K562 (cell line): Measurements from ENCODE around the gene ATMIN. TPM values are rescaled to one million over a fixed set of nuclear protein-coding genes. Genes with fewer than 3 reads are reported as not detected.

Experiments used
- ATAC-seq: fragments of 200-7000 bp; cut with Tn5 transposase; 3 replicates; pipeline ENCODE4 v1.9.1; 2020; ENCODE audit warnings: moderate library complexity
- Bru-seq: library from RNA; stranded (reverse); fragments of 400-500 nt; gene quantifications from one replicate; lab custom pipeline; 2021; lab: Mats Ljungman, UMichigan
- BruChase-seq, 2 experiments: library from RNA; stranded (reverse); fragments of 400-500 nt; gene quantifications; one replicate each; lab custom pipeline; 2021; lab: Mats Ljungman, UMichigan
- BruUV-seq: library from RNA; stranded (reverse); fragments of 400-500 nt; replicated peaks from 2 replicates; lab custom pipeline; 2021; lab: Mats Ljungman, UMichigan
- CTCF ChIA-PET: fragments of 300-600 bp; formaldehyde crosslinking; extraction: SDS; loops from one replicate; lab custom pipeline; 2021; ENCODE audit warnings: low intra/inter-chr PET ratio; lab: Yijun Ruan, JAX
- POLR2A ChIA-PET: fragments of 300-600, 350-650 bp; sonication (Branson Sonifier 250); formaldehyde crosslinking; extraction: SDS; loops from one replicate; lab custom pipeline; 2021; ENCODE audit warnings: antibody characterized with exemption, inconsistent platforms; lab: Yijun Ruan, JAX
- DNase-seq, 4 experiments: peaks; one replicate each; pipeline versions ENCODE4 v3.0.0 to v3.0.0-alpha.2; 2011 to 2018; ENCODE audit warnings: low spot score in 3 of 4, mixed read lengths in 3 of 4; ENCODE audit errors: extremely low read depth in 1 of 4
- FAIRE-seq: peaks from 2 replicates; lab custom pipeline; 2011; peaks lifted over from hg19 to GRCh38; lab: Jason Lieb, UNC
- H2AFZ ChIP-seq: 2 replicates; pipeline ENCODE4 v1.6.0; 2011; ENCODE audit warnings: low read depth, low read length, control low read depth, inconsistent platforms
- H3K27ac ChIP-seq: fragments of 200-600 bp; 3 replicates; pipeline ENCODE4 v1.8.0; 2011; ENCODE audit warnings: low read depth, mild to moderate bottlenecking, control low read depth, inconsistent platforms, low read length, moderate library complexity, mixed read lengths; ENCODE audit errors: extremely low read depth
- H3K27me3 ChIP-seq, 2 experiments: fragments of 300-600 bp in 1 of 2; 2 replicates in 1 of 2; 3 replicates in 1 of 2; pipeline versions ENCODE4 v1.6.0 to v1.8.0; 2011; ENCODE audit warnings: inconsistent platforms in 2 of 2, low read length in 2 of 2, mild to moderate bottlenecking in 1 of 2, mixed read lengths in 1 of 2, moderate library complexity in 1 of 2; ENCODE audit not compliant: control insufficient read depth in 2 of 2, insufficient read depth in 2 of 2
- H3K36me3 ChIP-seq: fragments of 300-600 bp; 3 replicates; pipeline ENCODE4 v1.8.0; 2011; ENCODE audit warnings: mild to moderate bottlenecking, low read length, inconsistent platforms; ENCODE audit not compliant: control insufficient read depth, insufficient read depth
- H3K4me1 ChIP-seq, 2 experiments: fragments of 200-600 bp in 1 of 2; replicated peaks in 1 of 2; 2 replicates in 1 of 2; 3 replicates in 1 of 2; pipeline versions ENCODE4 v1.5.1 to v1.8.0; 2011; ENCODE audit warnings: inconsistent platforms in 2 of 2, low read length in 2 of 2, mild to moderate bottlenecking in 1 of 2, mixed read lengths in 1 of 2, moderate library complexity in 1 of 2; ENCODE audit not compliant: control insufficient read depth in 2 of 2, insufficient read depth in 2 of 2
- H3K4me2 ChIP-seq: 2 replicates; pipeline ENCODE4 v1.6.1; 2011; ENCODE audit warnings: low read length, control low read depth, inconsistent platforms, mixed read lengths; ENCODE audit not compliant: insufficient read depth
- H3K4me3 ChIP-seq: fragments of 200-600 bp; sonication (generic), shearing (Covaris generic); 2 replicates; pipeline ENCODE4 v1.5.1; 2016; ENCODE audit warnings: control low read depth, inconsistent platforms
- H3K79me2 ChIP-seq: fragments of 200-600 bp; 3 replicates; pipeline ENCODE4 v1.8.0; 2011; ENCODE audit warnings: low read length, inconsistent platforms; ENCODE audit not compliant: control insufficient read depth, insufficient read depth
- H3K9ac ChIP-seq, 2 experiments: 2 replicates each; pipeline versions ENCODE4 v1.6.0 to v1.6.1; 2011; ENCODE audit warnings: low read depth in 2 of 2, low read length in 2 of 2, control low read depth in 1 of 2, inconsistent platforms in 1 of 2, mild to moderate bottlenecking in 1 of 2, mixed read lengths in 1 of 2; ENCODE audit not compliant: insufficient read depth in 1 of 2
- H3K9me1 ChIP-seq: one replicate; pipeline ENCODE4 v1.6.0; 2011; ENCODE audit warnings: inconsistent platforms, mild to moderate bottlenecking, low read length, moderate library complexity; ENCODE audit not compliant: control insufficient read depth, insufficient read depth
- H3K9me3 ChIP-seq: replicated peaks from 2 replicates; pipeline ENCODE4 v1.5.1; 2011; ENCODE audit warnings: low read depth, low read length, inconsistent platforms; ENCODE audit not compliant: control insufficient read depth, insufficient read depth
- H4K20me1 ChIP-seq: replicated peaks from 2 replicates; pipeline ENCODE4 v1.6.1; 2011; ENCODE audit warnings: low read length, inconsistent platforms, mixed read lengths; ENCODE audit not compliant: control insufficient read depth, insufficient read depth
- ARID2 ChIP-seq: fragments of 450-650 bp; IDR thresholded peaks from 2 replicates; pipeline ENCODE4 v1.6.1; 2017; ENCODE audit warnings: antibody characterized with exemption, mild to moderate bottlenecking
- ATF1 ChIP-seq, 2 experiments: fragments of 450-650 bp in 1 of 2; IDR thresholded peaks; 2 replicates each; pipeline ENCODE4 v1.6.1; 2016; ENCODE audit warnings: missing compliant biosample characterization in 1 of 2, missing genetic modification characterization in 1 of 2
- BRCA1 ChIP-seq, 2 experiments: fragments of 450-650 bp in 1 of 2; sonication (generic) in 1 of 2; formaldehyde crosslinking in 1 of 2; IDR thresholded peaks; 2 replicates each; pipeline versions ENCODE4 v1.5.0 to v1.6.1; 2017 to 2020; ENCODE audit warnings: mild to moderate bottlenecking in 1 of 2, missing genetic modification reagents in 1 of 2
- CTBP1 ChIP-seq: fragments of 450-650 bp; IDR thresholded peaks from 2 replicates; pipeline ENCODE4 v1.6.1; 2016; ENCODE audit warnings: borderline replicate concordance
- E2F3 ChIP-seq: fragments of 250-450 bp; sonication (Bioruptor Pico); IDR thresholded peaks from 2 replicates; pipeline ENCODE4 v1.4.0; 2020; ENCODE audit warnings: mild to moderate bottlenecking
- E2F6 ChIP-seq, 2 experiments: IDR thresholded peaks; 2 replicates each; pipeline ENCODE4 v1.6.1; 2011; ENCODE audit warnings: borderline replicate concordance in 1 of 2, control low read depth in 1 of 2, low read depth in 1 of 2, low read length in 1 of 2, mild to moderate bottlenecking in 1 of 2, mixed read lengths in 1 of 2, moderate library complexity in 1 of 2; ENCODE audit not compliant: insufficient read depth in 1 of 2, insufficient read length in 1 of 2, poor library complexity in 1 of 2, severe bottlenecking in 1 of 2; ENCODE audit errors: extremely low read depth in 1 of 2
- EWSR1 ChIP-seq: fragments of 450-650 bp; IDR thresholded peaks from 2 replicates; pipeline ENCODE4 v1.6.1; 2018; ENCODE audit warnings: borderline replicate concordance, mild to moderate bottlenecking, low read depth, moderate library complexity; ENCODE audit not compliant: partially characterized antibody
- IRF1 ChIP-seq: sonication (generic); formaldehyde crosslinking; IDR thresholded peaks from 2 replicates; pipeline ENCODE4 v1.8.0; 2022; ENCODE audit warnings: missing genetic modification reagents, mild to moderate bottlenecking, borderline replicate concordance
- JUN ChIP-seq, 2 experiments: sonication (generic) in 1 of 2; formaldehyde crosslinking in 1 of 2; IDR thresholded peaks; 2 replicates each; pipeline versions ENCODE4 v1.6.1 to v1.8.0; 2012 to 2022; ENCODE audit warnings: borderline replicate concordance in 2 of 2, mild to moderate bottlenecking in 2 of 2, improper control_type of control experiment in 1 of 2, low read depth in 1 of 2, low read length in 1 of 2, missing genetic modification reagents in 1 of 2
- NFXL1 ChIP-seq: fragments of 450-650 bp; formaldehyde crosslinking; IDR thresholded peaks from 2 replicates; pipeline ENCODE4 v1.4.0; 2021; ENCODE audit warnings: mild to moderate bottlenecking
- PHF20 ChIP-seq: fragments of 450-650 bp; IDR thresholded peaks from 2 replicates; pipeline ENCODE4 v1.6.1; 2018; ENCODE audit not compliant: partially characterized antibody
- ZNF134 ChIP-seq: fragments of 250-450 bp; sonication (Bioruptor Pico); conservative IDR thresholded peaks from 2 replicates; pipeline ENCODE4 v1.4.0; 2020
- ZNF75A ChIP-seq: fragments of 450-650 bp; formaldehyde crosslinking; IDR thresholded peaks from 2 replicates; pipeline ENCODE4 v1.4.0; 2020; ENCODE audit warnings: mild to moderate bottlenecking
- WGBS: fragments of 100-300 bp; shearing (Covaris generic); methylation state at CpG from one replicate; pipeline ENCODE4 v1.1.6; 2016; ENCODE audit warnings: low coverage, mixed read lengths; ENCODE audit not compliant: insufficient coverage; ENCODE audit errors: missing lambda C conversion rate; 5-methylcytosine and 5-hydroxymethylcytosine counted together
- in situ Hi-C: fragments of 300-500 bp; cut with MboI; formaldehyde crosslinking; loops from 4 replicates; pipeline ENCODE4 v1.15.0; 2018; ENCODE audit warnings: inconsistent platforms, mixed read lengths
- intact Hi-C: fragments of 100-400 bp; cut with micrococcal nuclease; formaldehyde crosslinking; loops from 2 replicates; pipeline ENCODE4 v1.14.2; 2022
- long read RNA-seq, 3 experiments: library from polyadenylated mRNA in 2 of 3; library from RNA in 1 of 3; unstranded in 2 of 3; stranded (forward) in 1 of 3; transcript quantifications; one replicate each; pipeline ENCODE4 v2.0.0, GENCODE V29; 2019 to 2022
- polyA minus RNA-seq, 3 experiments: library from RNA; depleted of rRNA, polyadenylated mRNA; stranded (reverse); fragments of >200 nt; gene quantifications; 2 replicates each; pipeline ENCODE4 v1.2.3, GENCODE V29; 2011
- polyA plus RNA-seq, 8 experiments: library from polyadenylated mRNA; depleted of rRNA in 4 of 8; stranded (reverse) in 5 of 8; unstranded in 3 of 8; fragments of >200 nt; fragmentation: Nextera tagmentation in 2 of 8; fragmentation: Illumina TruSeq in 1 of 8; extraction: Ambion mirVana in 2 of 8; extraction: Trizol in 1 of 8; gene quantifications; 2 replicates each; pipeline versions ENCODE4 v1.2.1 to v1.2.3, GENCODE V29; 2011 to 2014; ENCODE audit warnings: inconsistent platforms in 1 of 8, missing spikeins in 1 of 8
- total RNA-seq, 7 experiments: library from RNA; depleted of rRNA in 6 of 7; stranded (reverse); fragments of >200 nt in 6 of 7; fragmentation: Illumina TruSeq in 2 of 7; extraction: Trizol in 2 of 7; gene quantifications; 2 replicates each; pipeline versions ENCODE4 v1.2.1 to v1.2.3, GENCODE V29; 2011 to 2021; ENCODE audit warnings: low replicate concordance in 1 of 7

The ATMIN gene
- 22.3 and 56.7 TPM in 2 replicates for total RNA-seq (2011; cell fraction: chromatin; rRNA removed; ENCODE audit: low replicate concordance)
- 18.6 and 19.5 TPM in 2 replicates for total RNA-seq (2011; cell fraction: nucleolus; rRNA removed)
- total RNA-seq (2011; cell fraction: nucleoplasm; rRNA removed) = 27.1 and 32.0 TPM in 2 replicates
- total RNA-seq (2014; rRNA removed) (16.5 and 20.5 TPM in 2 replicates), total RNA-seq (2014; rRNA removed; fragmentation: Illumina TruSeq; extraction: Trizol) (35.3 and 38.8 TPM in 2 replicates), total RNA-seq (2015; rRNA removed; fragmentation: Illumina TruSeq; extraction: Trizol) (39.4 and 40.9 TPM in 2 replicates), total RNA-seq (2021) (22.5 and 23.4 TPM in 2 replicates), polyA plus RNA-seq (2011; rRNA removed) (21.3 and 29.2 TPM in 2 replicates), polyA plus RNA-seq (2014; fragmentation: Illumina TruSeq; extraction: Trizol) (28.1 and 31.3 TPM in 2 replicates), polyA plus RNA-seq (2014; fragmentation: Nextera tagmentation; extraction: Ambion mirVana) (1 to 10 TPM; 6.7 to 7.8 TPM), polyA plus RNA-seq (2014; rRNA removed) (15.3 and 19.3 TPM in 2 replicates), polyA minus RNA-seq (2011; rRNA and poly(A)+ RNA removed) (32.5 and 37.6 TPM in 2 replicates), Bru-seq, nascent RNA (percentile 89 among the genes with signal in this experiment), BruChase-seq, experiment 1, labeled RNA remaining after a 2-hour chase (percentile 87 among the genes with signal in this experiment), BruChase-seq, experiment 2, labeled RNA remaining after a 6-hour chase (percentile 89 among the genes with signal in this experiment)
- polyA plus RNA-seq (2011; cell fraction: cytosol; rRNA removed) = 12.2 and 16.4 TPM in 2 replicates
- polyA plus RNA-seq (2011; cell fraction: nucleus; rRNA removed) = 16.4 and 17.0 TPM in 2 replicates
- polyA plus RNA-seq (2012) = 13.7 and 17.9 TPM in 2 replicates
- 8.8 and 16.4 TPM in 2 replicates for polyA minus RNA-seq (2011; cell fraction: cytosol; rRNA and poly(A)+ RNA removed)
- polyA minus RNA-seq (2011; cell fraction: nucleus; rRNA and poly(A)+ RNA removed) = 13.1 and 24.1 TPM in 2 replicates
- long read RNA-seq, experiment 1, full-length matches to known transcripts = 212 of 262 reads
- long read RNA-seq, experiment 1, partial matches to known transcripts = 37 of 262 reads
- long read RNA-seq, experiment 1, other reads (novel, unspliced or antisense) = 13 of 262 reads
- long read RNA-seq, experiment 2, full-length matches to known transcripts = 25 of 40 reads
- long read RNA-seq, experiment 2, partial matches to known transcripts = 9 of 40 reads
- long read RNA-seq, experiment 2, other reads (novel, unspliced or antisense) = 6 of 40 reads
- long read RNA-seq, experiment 3, full-length matches to known transcripts = 2 of 3 reads
- long read RNA-seq, experiment 3, partial matches to known transcripts = 1 of 3 reads
- long read RNA-seq, experiment 3, other reads (novel, unspliced or antisense) = 0 of 3 reads

- Histone ChIP-seq H3K9me1 (no peaks in the 10 kb centered on the region), H3K4me1 (peaks cover 9 to 14% of the 10 kb centered on the region in 2 experiments), H2AFZ (peak within 1 kb of the TSS; percentile 88), H3K4me3 (peak within 1 kb of the TSS; percentile 86), H3K27me3 (no peaks in the 10 kb centered on the region), H3K9ac (peak within 1 kb of the TSS; percentile 69 to 96), H4K20me1 (no peaks in the 10 kb centered on the region; the same call in 1 of the 2 replicates), H3K4me2 (peak within 1 kb of the TSS; percentile 90), H3K36me3 (peaks cover 36% of the 10 kb centered on the region), H3K79me2 (peaks cover 28% of the 10 kb centered on the region), H3K27ac (peak within 1 kb of the TSS; percentile 72), H3K9me3 (no peaks in the 10 kb centered on the region)
- intact Hi-C loops (loop anchor here (5.0 kb wide), 2 partner anchors 62 to 162 kb away; partner anchors contain the start of gene GCSH), in situ Hi-C loops (no loop called here)
- DNase-seq (peak; percentile 94 to 98 (median 96)), FAIRE-seq (peak; percentile 26), ATAC-seq (peak; percentile 96)
- 9% methylated on average over 25 of the region's 54 CpGs for WGBS
- no TSS peak for BruUV-seq
- POLR2A ChIA-PET = interaction anchor here (0.7 to 1.7 kb wide), 6 partner anchors 10 to 236 kb away, joined by 3 to 10 read pairs (median 4); partner anchors contain the start of genes CENPN and CMC2
- CTCF ChIA-PET = interaction anchor here (0.6 to 1.9 kb wide), 10 partner anchors 19 to 702 kb away, joined by 3 to 6 read pairs (median 4); partner anchors contain the start of gene C16orf46
- TF ChIP-seq E2F3 (CRISPR knock-in tag) = 0 out of 2 replicates have a peak, but pooled peaks have one; percentile 9
- TF ChIP-seq ZNF134 = no peak
- peak; percentile 16 for TF ChIP-seq PHF20
- TF ChIP-seq NFXL1 (CRISPR knock-in tag) = no peak
- TF ChIP-seq E2F6 (IDR thresholded peaks at IDR 0.05; ENCODE audit: borderline replicate concordance in 1 of 2, extremely low read depth in 1 of 2, insufficient read depth in 1 of 2, insufficient read length in 1 of 2, low read depth in 1 of 2, low read length in 1 of 2, poor library complexity in 1 of 2, severe bottlenecking in 1 of 2) = peak in 1 of 2 experiments; percentile 60
- TF ChIP-seq BRCA1 (IDR thresholded peaks at IDR 0.05) = no peak
- no peak for TF ChIP-seq BRCA1 (CRISPR knock-in tag; IDR thresholded peaks at IDR 0.05)
- TF ChIP-seq ZNF75A (CRISPR knock-in tag) = no peak
- no peak for TF ChIP-seq ARID2
- TF ChIP-seq ATF1 (CRISPR knock-in tag; IDR thresholded peaks at IDR 0.05) = no peak
- peak; percentile 44 for TF ChIP-seq ATF1 (tag; IDR thresholded peaks at IDR 0.05)
- TF ChIP-seq EWSR1 = no peak
- TF ChIP-seq IRF1 (CRISPR knock-in tag) = no peak
- TF ChIP-seq JUN (IDR thresholded peaks at IDR 0.05; ENCODE audit: borderline replicate concordance, low read depth, low read length) = 0 out of 2 replicates have a peak, but pooled peaks have one; percentile 15
- TF ChIP-seq JUN (CRISPR knock-in tag; IDR thresholded peaks at IDR 0.05; ENCODE audit: borderline replicate concordance) = 0 out of 2 replicates have a peak, but pooled peaks have one; percentile 52
- peak; percentile 90 for TF ChIP-seq CTBP1
Measured at GRCh38 chr16:81035398-81035974, at the start of gene ATMIN. TSS of gene ATMIN (plus strand) at chr16:81035842. CDS start at chr16:81035871, 29 bp downstream.
